ENCODE measurements around the gene LRR1. TPM values are rescaled to one million over a fixed set of nuclear protein-coding genes. Genes with fewer than 3 reads are reported as not detected.
A peak's percentile ranks its signal among the peaks of the same experiment; 100 is the strongest.

The LRR1 gene
- total and polyA plus RNA-seq, 12 donors: 4.7 to 20.9 (median 10.0) TPM

- WGBS, 4 donors: 1 to 3% (median 2%) methylated on average over 9 to 12 of the region's 21 CpGs
- Histone ChIP-seq H3K27ac (peak overlapping the region; percentile 56 to 97 (median 83)), H3K27me3 (no peaks in the 10 kb centered on the region), H3K36me3 (replicated peaks in 1 of 2) (peaks cover 0 to 22% of the 10 kb centered on the region in 2 donors), H3K9me3 (replicated peaks in 1 of 3) (no peaks in the 10 kb centered on the region), H3K4me3 (peak overlapping the region in 2 of 4 donors; percentile 9 to 95), H3K4me1 (replicated peaks in 1 of 2) (peaks cover 13 to 32% of the 10 kb centered on the region in 2 donors)
- intact Hi-C loops (cut with DNase I): no loop called here
- TF ChIP-seq POLR2A (IDR thresholded peaks at IDR 0.05): no peak
- TF ChIP-seq CTCF (IDR thresholded peaks at IDR 0.05): peak; percentile 73 to 99 (median 88)
- peak in 2 of 7 donors; percentile 33 to 50 for DNase-seq
Observed at GRCh38 chr14:49586673-49587460, 11.9 kb upstream of the LRR1 start.

- Histone ChIP-seq H3K27me3 (no peaks in the 10 kb centered on the region), H3K36me3 (replicated peaks in 1 of 2) (peaks cover 0 to under 1% of the 10 kb centered on the region in 2 donors)
- intact Hi-C loops (cut with DNase I): no loop called here
Observed at GRCh38 chr14:49589387-49589786, 9.4 kb upstream of the LRR1 start.

GRCh38 chr14:49593016-49593415 is 5.7 kb upstream of the LRR1 start:
- TF ChIP-seq POLR2A (IDR thresholded peaks at IDR 0.05) (no peak), CTCF (IDR thresholded peaks at IDR 0.05) (no peak)
- intact Hi-C loops (cut with DNase I): no loop called here
- no peaks in the 10 kb centered on the region for H3K36me3 ChIP-seq (replicated peaks in 1 of 2)
- WGBS, 4 donors: 84 to 92% (median 88%) methylated on average over 3 of the region's 3 CpGs
- H3K27me3 ChIP-seq: no peaks in the 10 kb centered on the region
- no peak overlapping the region for H3K27ac ChIP-seq
- H3K4me1 ChIP-seq (replicated peaks in 1 of 2): peaks cover 17 to 26% of the 10 kb centered on the region in 2 donors
- no peak for DNase-seq
- H3K9me3 ChIP-seq (replicated peaks in 1 of 3): no peaks in the 10 kb centered on the region
- no peak overlapping the region for H3K4me3 ChIP-seq

More at GRCh38 chr14:49589387-49589786, 9.4 kb upstream of the LRR1 start:
- TF ChIP-seq CTCF (IDR thresholded peaks at IDR 0.05) (no peak), POLR2A (IDR thresholded peaks at IDR 0.05) (no peak)
- H3K9me3 ChIP-seq (replicated peaks in 1 of 3): no peaks in the 10 kb centered on the region
- no peak overlapping the region for H3K27ac ChIP-seq
- 87 to 93% (median 91%) methylated on average over 3 of the region's 3 CpGs for WGBS, 4 donors
- DNase-seq: no peak
- peaks cover 15 to 17% of the 10 kb centered on the region in 2 donors for H3K4me1 ChIP-seq (replicated peaks in 1 of 2)
- no peak overlapping the region for H3K4me3 ChIP-seq

- no peaks in the 10 kb centered on the region for H3K36me3 ChIP-seq (replicated peaks in 1 of 2)
- peak overlapping the region in 4 of 5 donors; percentile 22 to 46 (median 42) for H3K27ac ChIP-seq
- no peaks in the 10 kb centered on the region for H3K27me3 ChIP-seq
- WGBS, 4 donors: 12 to 15% (median 13%) methylated on average over 4 of the region's 4 CpGs
- H3K4me1 ChIP-seq (replicated peaks in 1 of 2): peaks cover 17 to 26% of the 10 kb centered on the region in 2 donors
- DNase-seq: peak; percentile 29 to 85 (median 73)
- H3K4me3 ChIP-seq: no peak overlapping the region
- H3K9me3 ChIP-seq (replicated peaks in 1 of 3): no peaks in the 10 kb centered on the region
- TF ChIP-seq POLR2A (IDR thresholded peaks at IDR 0.05) (peak in 1 of 2 donors; percentile 44), CTCF (IDR thresholded peaks at IDR 0.05) (no peak)
- intact Hi-C loops (cut with DNase I): no loop called here
Observed at GRCh38 chr14:49594347-49595091, 4.2 kb upstream of the LRR1 start.

Data from adrenal gland (tissue), 12 donors.